ENCODE measurements around the gene ADAMTSL2. TPM values are rescaled to one million over a fixed set of nuclear protein-coding genes. Genes with fewer than 3 reads are reported as not detected.

The ADAMTSL2 gene
- total RNA-seq, 2 experiments from 2014 or later, result not detected

- CTCF ChIA-PET, result no interaction called here
Measured at GRCh38 chr9:133525677-133526076, 8.8 kb upstream of the ADAMTSL2 start.

GRCh38 chr9:133526721-133527321 is 7.7 kb upstream of the ADAMTSL2 start:
- ChIA-PET POLR2A (no interaction called here), CTCF (no interaction called here)
- Mint-ChIP-seq H3K4me3 (no peak overlapping the region), H3K27me3 (no peaks in the 10 kb centered on the region), H3K27ac (no peak overlapping the region), H3K9me3 (no peaks in the 10 kb centered on the region), H3K36me3 (ENCODE audit: low read depth) (no peaks in the 10 kb centered on the region), H3K4me1 (peaks cover 3% of the 10 kb centered on the region)
- no peak for DNase-seq

More at GRCh38 chr9:133525677-133526076, 8.8 kb upstream of the ADAMTSL2 start:
- POLR2A ChIA-PET, result no interaction called here
- Mint-ChIP-seq H3K36me3 (ENCODE audit: low read depth) (no peaks in the 10 kb centered on the region), H3K27ac (no peak overlapping the region), H3K27me3 (no peaks in the 10 kb centered on the region), H3K4me1 (peaks cover 3% of the 10 kb centered on the region), H3K4me3 (no peak overlapping the region), H3K9me3 (no peaks in the 10 kb centered on the region)
- no peak for DNase-seq

GRCh38 chr9:133527444-133527920 is 7.0 kb upstream of the ADAMTSL2 start:
- H3K36me3 Mint-ChIP-seq (ENCODE audit: low read depth), result no peaks in the 10 kb centered on the region
- H3K4me3 Mint-ChIP-seq, result no peak overlapping the region
- H3K27ac Mint-ChIP-seq, result no peak overlapping the region
- H3K4me1 Mint-ChIP-seq, result peaks cover 3% of the 10 kb centered on the region
- DNase-seq, result no peak
- no peaks in the 10 kb centered on the region for H3K27me3 Mint-ChIP-seq
- ChIA-PET POLR2A (no interaction called here), CTCF (interaction anchor here (1.1 kb wide), 1 partner anchor 216 kb away, joined by 4 read pairs; no protein-coding TSS in a partner anchor)
- no peaks in the 10 kb centered on the region for H3K9me3 Mint-ChIP-seq

GRCh38 chr9:133528001-133528875 is 6.3 kb upstream of the ADAMTSL2 start:
- CTCF ChIA-PET, result interaction anchor here (1.1 kb wide), 1 partner anchor 215 kb away, joined by 4 read pairs; no protein-coding TSS in a partner anchor
- Mint-ChIP-seq H3K4me3 (no peak overlapping the region), H3K27ac (no peak overlapping the region), H3K9me3 (no peaks in the 10 kb centered on the region), H3K4me1 (peaks cover 8% of the 10 kb centered on the region), H3K36me3 (ENCODE audit: low read depth) (no peaks in the 10 kb centered on the region), H3K27me3 (peaks cover 4% of the 10 kb centered on the region)
- POLR2A ChIA-PET, result no interaction called here
- DNase-seq, result no peak

GRCh38 chr9:133528876-133529241 is 5.6 kb upstream of the ADAMTSL2 start:
- Mint-ChIP-seq H3K27ac (no peak overlapping the region), H3K4me3 (no peak overlapping the region), H3K36me3 (ENCODE audit: low read depth) (no peaks in the 10 kb centered on the region), H3K4me1 (peaks cover 10% of the 10 kb centered on the region), H3K27me3 (peaks cover 9% of the 10 kb centered on the region), H3K9me3 (no peaks in the 10 kb centered on the region)
- POLR2A ChIA-PET, result no interaction called here
- no peak for DNase-seq
- CTCF ChIA-PET, result no interaction called here

- ChIA-PET CTCF (no interaction called here), POLR2A (no interaction called here)
Measured at GRCh38 chr9:133529457-133529856, 5.0 kb upstream of the ADAMTSL2 start.

GRCh38 chr9:133529874-133530273 is 4.6 kb upstream of the ADAMTSL2 start:
- no peak for DNase-seq
- ChIA-PET CTCF (no interaction called here), POLR2A (no interaction called here)
- no peaks in the 10 kb centered on the region for H3K9me3 Mint-ChIP-seq
- peaks cover 10% of the 10 kb centered on the region for H3K4me1 Mint-ChIP-seq
- no peak overlapping the region for H3K27ac Mint-ChIP-seq
- no peaks in the 10 kb centered on the region for H3K36me3 Mint-ChIP-seq (ENCODE audit: low read depth)
- H3K27me3 Mint-ChIP-seq, result peaks cover 10% of the 10 kb centered on the region
- no peak overlapping the region for H3K4me3 Mint-ChIP-seq

More at GRCh38 chr9:133529457-133529856, 5.0 kb upstream of the ADAMTSL2 start:
- H3K4me3 Mint-ChIP-seq, result no peak overlapping the region
- H3K9me3 Mint-ChIP-seq, result no peaks in the 10 kb centered on the region
- DNase-seq, result no peak
- peaks cover 10% of the 10 kb centered on the region for H3K27me3 Mint-ChIP-seq
- H3K27ac Mint-ChIP-seq, result no peak overlapping the region
- H3K36me3 Mint-ChIP-seq (ENCODE audit: low read depth), result no peaks in the 10 kb centered on the region
- H3K4me1 Mint-ChIP-seq, result peaks cover 10% of the 10 kb centered on the region

GRCh38 chr9:133531293-133531692 is 3.2 kb upstream of the ADAMTSL2 start:
- H3K27me3 Mint-ChIP-seq, result peaks cover 16% of the 10 kb centered on the region
- H3K36me3 Mint-ChIP-seq (ENCODE audit: low read depth), result no peaks in the 10 kb centered on the region
- DNase-seq, result no peak
- H3K9me3 Mint-ChIP-seq, result no peaks in the 10 kb centered on the region
- peaks cover 10% of the 10 kb centered on the region for H3K4me1 Mint-ChIP-seq
- ChIA-PET CTCF (no interaction called here), POLR2A (interaction anchor here (0.6 kb wide), 1 partner anchor 9 kb away, joined by 3 read pairs; no protein-coding TSS in a partner anchor)
- no peak overlapping the region for H3K27ac Mint-ChIP-seq
- H3K4me3 Mint-ChIP-seq, result no peak overlapping the region

- ChIA-PET CTCF (no interaction called here), POLR2A (no interaction called here)
- Mint-ChIP-seq H3K4me1 (peaks cover 8% of the 10 kb centered on the region), H3K27ac (peak overlapping the region; percentile 31), H3K9me3 (no peaks in the 10 kb centered on the region), H3K36me3 (ENCODE audit: low read depth) (no peaks in the 10 kb centered on the region), H3K4me3 (no peak overlapping the region), H3K27me3 (peaks cover 16% of the 10 kb centered on the region)
- peak; percentile 73 for DNase-seq
Measured at GRCh38 chr9:133532937-133533668, 1.4 kb upstream of the ADAMTSL2 start.

- peaks cover 8% of the 10 kb centered on the region for H3K4me1 Mint-ChIP-seq
- CTCF ChIA-PET, result interaction anchor here (0.6 kb wide), 1 partner anchor 373 kb away, joined by 4 read pairs; no protein-coding TSS in a partner anchor
- no peak overlapping the region for H3K27ac Mint-ChIP-seq
- POLR2A ChIA-PET, result no interaction called here
- H3K9me3 Mint-ChIP-seq, result no peaks in the 10 kb centered on the region
- no peaks in the 10 kb centered on the region for H3K36me3 Mint-ChIP-seq (ENCODE audit: low read depth)
- DNase-seq, result no peak
- H3K27me3 Mint-ChIP-seq, result peaks cover 16% of the 10 kb centered on the region
- H3K4me3 Mint-ChIP-seq, result no peak overlapping the region
Measured at GRCh38 chr9:133533857-133534256, 647 bp upstream of the ADAMTSL2 start.

- Mint-ChIP-seq H3K4me3 (no peak overlapping the region), H3K4me1 (peaks cover 8% of the 10 kb centered on the region), H3K27ac (no peak overlapping the region), H3K27me3 (peaks cover 16% of the 10 kb centered on the region), H3K9me3 (no peaks in the 10 kb centered on the region), H3K36me3 (ENCODE audit: low read depth) (no peaks in the 10 kb centered on the region)
- no peak for DNase-seq
- ChIA-PET CTCF (no interaction called here), POLR2A (no interaction called here)
Measured at GRCh38 chr9:133535306-133535877, 888 bp downstream of the ADAMTSL2 start.

- Mint-ChIP-seq H3K4me3 (no peak overlapping the region), H3K36me3 (ENCODE audit: low read depth) (no peaks in the 10 kb centered on the region), H3K27ac (no peak overlapping the region), H3K4me1 (peaks cover 8% of the 10 kb centered on the region), H3K27me3 (peaks cover 16% of the 10 kb centered on the region), H3K9me3 (no peaks in the 10 kb centered on the region)
- DNase-seq, result no peak
- CTCF ChIA-PET, result no interaction called here
- POLR2A ChIA-PET, result no interaction called here
Measured at GRCh38 chr9:133536080-133536479, 1.6 kb downstream of the ADAMTSL2 start.

- peaks cover 16% of the 10 kb centered on the region for H3K27me3 Mint-ChIP-seq
- H3K27ac Mint-ChIP-seq, result no peak overlapping the region
- no peaks in the 10 kb centered on the region for H3K36me3 Mint-ChIP-seq (ENCODE audit: low read depth)
- H3K4me3 Mint-ChIP-seq, result no peak overlapping the region
- no peak for DNase-seq
- ChIA-PET POLR2A (no interaction called here), CTCF (no interaction called here)
- no peaks in the 10 kb centered on the region for H3K9me3 Mint-ChIP-seq
- peaks cover 8% of the 10 kb centered on the region for H3K4me1 Mint-ChIP-seq
Measured at GRCh38 chr9:133536536-133536935, 2.0 kb downstream of the ADAMTSL2 start.
